NB4 (cell line): Measurements from ENCODE around the gene SAT1.

ENCODE experiments used
- MYC ChIP-seq: IDR thresholded peaks from 2 replicates; pipeline ENCODE4 v1.6.1; 2011; ENCODE audit warnings: low read depth, low read length
- POLR2A ChIP-seq: IDR thresholded peaks from 2 replicates; pipeline ENCODE4 v1.6.1; 2011; ENCODE audit warnings: mild to moderate bottlenecking; ENCODE audit not compliant: insufficient read length; ENCODE audit errors: extremely low read depth
- TF ChIP-seq, protein P1 (sequence below): IDR thresholded peaks from 2 replicates; pipeline ENCODE4 v1.6.1; 2011; ENCODE audit warnings: low read depth, low read length
- TF ChIP-seq, protein P2 (sequence below): IDR thresholded peaks from one replicate; pipeline ENCODE4 v1.5.1; 2012; ENCODE audit warnings: low read depth, low read length

DNA sequence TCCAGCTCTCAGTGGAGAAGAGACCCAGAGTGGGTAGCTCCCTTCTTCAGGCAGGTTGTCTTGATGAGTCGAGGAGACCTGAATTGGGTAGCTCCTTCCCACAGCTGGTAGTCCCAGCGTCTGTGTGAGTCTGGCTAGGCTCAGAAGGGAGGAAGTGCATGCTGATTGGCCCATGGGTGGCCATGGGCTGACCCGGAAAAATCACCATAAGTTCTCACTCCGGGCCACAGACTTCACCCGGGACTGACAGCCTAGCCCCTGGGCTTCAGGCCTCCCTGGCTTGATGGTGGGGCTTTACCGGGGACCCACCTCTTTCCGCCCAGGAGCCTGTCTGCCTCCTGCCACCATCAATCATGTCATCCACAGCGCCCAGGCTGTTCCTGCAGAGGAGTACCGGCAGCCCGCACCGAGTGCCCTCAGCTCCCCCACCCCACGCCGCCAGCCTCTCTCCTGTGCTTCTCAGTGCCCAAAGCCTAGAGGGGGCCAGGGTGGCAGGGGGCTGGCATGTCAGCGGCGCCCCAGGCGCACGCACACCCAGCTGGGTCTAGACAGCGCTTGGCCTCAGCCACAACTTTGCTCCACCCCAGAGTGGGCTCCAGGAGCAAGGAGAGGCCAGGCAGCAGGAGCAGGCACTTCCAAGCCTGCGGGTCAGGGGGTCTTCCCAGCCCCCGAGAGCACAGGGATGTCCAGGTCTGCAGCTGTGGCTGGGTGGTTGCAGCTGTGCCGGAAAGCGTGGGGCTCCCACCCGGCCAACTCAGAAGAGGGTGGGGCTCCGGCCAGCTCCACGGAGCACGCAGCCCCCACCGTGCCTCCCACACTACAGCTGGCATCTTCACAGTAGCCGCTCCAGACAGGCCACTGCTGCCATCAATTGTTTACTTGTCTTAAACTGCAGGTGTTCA, 16.1 kb upstream of the SAT1 start:
- no peak for TF ChIP-seq POLR2A
- TF ChIP-seq, protein P1, sequence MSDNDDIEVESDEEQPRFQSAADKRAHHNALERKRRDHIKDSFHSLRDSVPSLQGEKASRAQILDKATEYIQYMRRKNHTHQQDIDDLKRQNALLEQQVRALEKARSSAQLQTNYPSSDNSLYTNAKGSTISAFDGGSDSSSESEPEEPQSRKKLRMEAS = no peak
- TF ChIP-seq, protein P2, sequence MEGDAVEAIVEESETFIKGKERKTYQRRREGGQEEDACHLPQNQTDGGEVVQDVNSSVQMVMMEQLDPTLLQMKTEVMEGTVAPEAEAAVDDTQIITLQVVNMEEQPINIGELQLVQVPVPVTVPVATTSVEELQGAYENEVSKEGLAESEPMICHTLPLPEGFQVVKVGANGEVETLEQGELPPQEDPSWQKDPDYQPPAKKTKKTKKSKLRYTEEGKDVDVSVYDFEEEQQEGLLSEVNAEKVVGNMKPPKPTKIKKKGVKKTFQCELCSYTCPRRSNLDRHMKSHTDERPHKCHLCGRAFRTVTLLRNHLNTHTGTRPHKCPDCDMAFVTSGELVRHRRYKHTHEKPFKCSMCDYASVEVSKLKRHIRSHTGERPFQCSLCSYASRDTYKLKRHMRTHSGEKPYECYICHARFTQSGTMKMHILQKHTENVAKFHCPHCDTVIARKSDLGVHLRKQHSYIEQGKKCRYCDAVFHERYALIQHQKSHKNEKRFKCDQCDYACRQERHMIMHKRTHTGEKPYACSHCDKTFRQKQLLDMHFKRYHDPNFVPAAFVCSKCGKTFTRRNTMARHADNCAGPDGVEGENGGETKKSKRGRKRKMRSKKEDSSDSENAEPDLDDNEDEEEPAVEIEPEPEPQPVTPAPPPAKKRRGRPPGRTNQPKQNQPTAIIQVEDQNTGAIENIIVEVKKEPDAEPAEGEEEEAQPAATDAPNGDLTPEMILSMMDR = no peak
- TF ChIP-seq MYC = no peak
